GM18502 (cell line): Measurements from ENCODE around the gene GPER1.
"Not testable (repeated sequence)": the region's sequence is repeated elsewhere in the genome, so short reads cannot be mapped to it uniquely, and the experiment has no call there.

Experiments
- ATAC-seq: cut with Tn5 transposase; IDR thresholded peaks from one replicate; pipeline ENCODE4 v1.9.1; 2021; ENCODE audit warnings: mild to moderate bottlenecking; ENCODE audit not compliant: unreplicated experiment, poor library complexity

The GPER1 gene

GRCh38 chr7:1087952-1088920 lies at the start of gene GPER1:
Gene GPER1, plus strand, starts transcription at chr7:1088113. Its CDS starts 3,616 bp downstream, at chr7:1091729.
- no peak for ATAC-seq

GRCh38 chr7:1040233-1040632 lies 47.7 kb upstream of the GPER1 start:
- not testable (repeated sequence) for ATAC-seq

- ATAC-seq, result no peak
Observed at GRCh38 chr7:1040790-1041189, 47.1 kb upstream of the GPER1 start.

GRCh38 chr7:1041551-1042491 lies 46.1 kb upstream of the GPER1 start:
- ATAC-seq, result no peak

GRCh38 chr7:1042492-1042833 lies 45.5 kb upstream of the GPER1 start:
- no peak for ATAC-seq

GRCh38 chr7:1043552-1044188 lies 44.2 kb upstream of the GPER1 start:
- no peak for ATAC-seq

- peak; percentile 90 for ATAC-seq
Observed at GRCh38 chr7:1044189-1045068, 43.5 kb upstream of the GPER1 start, which contains the start of gene GPR146. Gene GPR146, plus strand, starts transcription at chr7:1044546. Its CDS starts 12,970 bp downstream, at chr7:1057516.

- no peak for ATAC-seq
Observed at GRCh38 chr7:1045069-1046063, 42.5 kb upstream of the GPER1 start.

- ATAC-seq, result no peak
Observed at GRCh38 chr7:1046722-1047679, 40.9 kb upstream of the GPER1 start.

GRCh38 chr7:1049006-1049741 lies 38.7 kb upstream of the GPER1 start:
- no peak for ATAC-seq

- ATAC-seq, result no peak
Observed at GRCh38 chr7:1049801-1050200, 38.1 kb upstream of the GPER1 start.

- no peak for ATAC-seq
Observed at GRCh38 chr7:1050254-1050906, 37.5 kb upstream of the GPER1 start.

- ATAC-seq, result no peak
Observed at GRCh38 chr7:1050956-1051690, 36.8 kb upstream of the GPER1 start.

GRCh38 chr7:1052031-1052818 lies 35.7 kb upstream of the GPER1 start:
- no peak for ATAC-seq

GRCh38 chr7:1053002-1053411 lies 34.9 kb upstream of the GPER1 start:
- ATAC-seq, result no peak
